KG1 (cell line): ENCODE data around the gene AHDC1.

ENCODE experiments used
- DNase-seq: peaks from one replicate; lab custom pipeline; 2025; lab: John Stamatoyannopoulos, UW

AHDC1 gene

GRCh38 chr1:27487966-27488884 lies 115.7 kb downstream of the AHDC1 start:
- peak; percentile 13 for DNase-seq

GRCh38 chr1:27485363-27485762 lies 118.6 kb downstream of the AHDC1 start:
- DNase-seq: no peak
